NCI-H1694 treated with DMSO at 0.1 percent for 48 hours (cell line): ENCODE results near the gene FAM171A2.
"Not testable (repeated sequence)": the region's sequence is repeated elsewhere in the genome, so short reads cannot be mapped to it uniquely, and the experiment has no call there.

ENCODE experiments used
- DNase-seq: peaks from one replicate; lab custom pipeline; 2025; lab: John Stamatoyannopoulos, UW

Gene FAM171A2

GRCh38 chr17:44360144-44360533 is 3.5 kb downstream of the FAM171A2 start:
- no peak for DNase-seq

- no peak for DNase-seq
Observed at GRCh38 chr17:44359458-44360143, 4.1 kb downstream of the FAM171A2 start.

- DNase-seq = no peak
Observed at GRCh38 chr17:44359006-44359405, 4.6 kb downstream of the FAM171A2 start.

GRCh38 chr17:44358066-44358465 is 5.6 kb downstream of the FAM171A2 start:
- no peak for DNase-seq

GRCh38 chr17:44356241-44356640 is 7.4 kb downstream of the FAM171A2 start:
- no peak for DNase-seq

- no peak for DNase-seq
Observed at GRCh38 chr17:44355642-44356099, 8.0 kb downstream of the FAM171A2 start.

- no peak for DNase-seq
Observed at GRCh38 chr17:44354582-44355561, 8.8 kb downstream of the FAM171A2 start.

GRCh38 chr17:44353672-44354331 is 9.9 kb downstream of the FAM171A2 start:
- DNase-seq = no peak

GRCh38 chr17:44352828-44353671 is 10.6 kb downstream of the FAM171A2 start:
- no peak for DNase-seq

GRCh38 chr17:44351961-44352827 is 11.5 kb downstream of the FAM171A2 start:
- no peak for DNase-seq

- DNase-seq = no peak
Observed at GRCh38 chr17:44351464-44351863, 12.2 kb downstream of the FAM171A2 start.

- peak; percentile 72 for DNase-seq
Observed at GRCh38 chr17:44350733-44351226, 12.9 kb downstream of the FAM171A2 start.

- DNase-seq = no peak
Observed at GRCh38 chr17:44349553-44350070, 14.0 kb downstream of the FAM171A2 start.

GRCh38 chr17:44348988-44349364 is 14.7 kb downstream of the FAM171A2 start:
- DNase-seq = no peak

- DNase-seq = no peak
Observed at GRCh38 chr17:44348234-44348987, 15.2 kb downstream of the FAM171A2 start.

GRCh38 chr17:44347206-44348055 is 16.2 kb downstream of the FAM171A2 start:
- not testable (repeated sequence) for DNase-seq

- no peak for DNase-seq
Observed at GRCh38 chr17:44346064-44346844, 17.4 kb downstream of the FAM171A2 start.
